Measurements from ENCODE around the gene ESCO1. TPM values are rescaled to one million over a fixed set of nuclear protein-coding genes. Genes with fewer than 3 reads are reported as not detected.

ESCO1 gene
- polyA plus RNA-seq, 1 donor, result 28.7 TPM

DNA sequence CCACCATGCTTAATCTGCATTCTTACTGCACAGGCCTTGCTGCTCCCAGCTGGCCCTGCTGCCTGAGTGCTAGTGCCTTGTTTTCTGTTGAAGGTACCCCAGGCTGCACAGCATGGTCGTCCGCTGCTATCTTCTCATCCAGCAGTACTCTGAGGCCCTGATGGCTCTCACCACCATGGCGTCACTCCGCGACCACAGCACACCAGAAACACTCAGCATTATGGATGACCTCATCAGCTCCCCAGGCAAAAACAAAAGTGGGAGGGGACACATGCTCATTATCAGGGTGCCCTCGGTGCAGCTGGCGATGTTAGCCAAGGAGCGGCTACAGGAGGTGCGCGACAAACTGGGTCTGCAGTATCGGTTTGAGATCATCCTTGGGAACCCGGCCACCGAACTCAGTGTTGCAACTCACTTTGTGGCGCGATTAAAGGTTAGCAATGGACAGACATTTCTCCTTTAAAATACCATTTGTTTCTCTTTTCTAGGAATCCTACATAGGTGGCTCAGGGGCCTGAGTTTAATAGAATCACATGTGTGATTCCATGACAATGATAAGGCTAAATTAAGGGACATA is 110.5 kb downstream of the ESCO1 start:
- no peak for DNase-seq

DNA sequence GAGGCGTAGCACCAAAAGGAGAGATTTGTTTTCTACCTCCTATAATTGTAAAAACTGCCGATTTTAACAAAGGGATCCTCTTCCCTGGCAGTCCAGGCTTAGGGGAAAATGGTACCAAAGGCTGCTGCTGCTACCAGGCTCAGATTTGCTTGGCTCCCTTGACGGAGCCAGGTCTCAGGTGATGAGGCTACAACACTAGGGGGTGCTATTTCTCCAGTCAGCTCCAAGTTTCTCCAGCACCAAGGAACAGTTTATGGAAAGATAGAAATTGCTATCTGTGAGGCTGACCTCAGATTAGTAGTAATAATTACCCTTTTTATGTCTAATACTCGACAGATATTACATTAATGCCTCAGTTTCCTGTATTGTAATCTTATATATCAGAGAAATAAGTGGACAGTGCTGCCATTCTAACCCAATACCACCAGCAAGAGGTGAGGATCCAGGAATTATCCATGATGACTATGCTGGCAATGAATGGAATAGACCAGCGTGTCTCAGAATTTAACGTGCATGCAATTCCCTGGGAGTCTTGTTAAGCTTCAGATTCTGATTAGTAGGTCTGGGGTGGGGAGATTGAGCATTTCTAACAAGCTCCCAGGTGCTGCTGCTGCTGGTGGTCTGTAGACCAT is 111.3 kb downstream of the ESCO1 start:
- DNase-seq, result peak; percentile 50

DNA sequence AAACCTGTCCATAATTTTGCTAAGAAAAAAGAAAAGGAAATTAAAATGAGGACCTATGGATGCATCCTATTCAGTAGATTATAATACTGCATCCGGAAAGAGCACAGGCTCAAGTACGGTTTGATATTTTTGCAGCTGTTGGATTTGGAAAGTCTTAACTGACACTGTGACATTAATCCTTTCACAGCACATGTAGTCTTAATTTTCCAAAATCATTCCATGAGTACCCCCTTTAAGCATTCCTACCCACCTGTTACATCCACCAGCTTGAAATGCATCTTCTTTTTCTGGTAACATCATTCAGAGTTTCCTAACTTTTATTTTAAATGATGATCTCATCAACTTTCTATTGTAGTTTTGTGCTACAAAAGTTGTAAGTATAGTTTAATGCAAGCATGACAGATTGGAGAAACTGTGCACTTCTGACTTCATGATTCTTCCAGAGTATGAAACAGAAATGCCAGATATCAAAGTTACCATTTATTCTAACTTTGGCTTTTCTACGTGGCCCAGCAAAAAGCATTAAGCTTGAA is 113.5 kb downstream of the ESCO1 start:
- DNase-seq, result no peak

DNA sequence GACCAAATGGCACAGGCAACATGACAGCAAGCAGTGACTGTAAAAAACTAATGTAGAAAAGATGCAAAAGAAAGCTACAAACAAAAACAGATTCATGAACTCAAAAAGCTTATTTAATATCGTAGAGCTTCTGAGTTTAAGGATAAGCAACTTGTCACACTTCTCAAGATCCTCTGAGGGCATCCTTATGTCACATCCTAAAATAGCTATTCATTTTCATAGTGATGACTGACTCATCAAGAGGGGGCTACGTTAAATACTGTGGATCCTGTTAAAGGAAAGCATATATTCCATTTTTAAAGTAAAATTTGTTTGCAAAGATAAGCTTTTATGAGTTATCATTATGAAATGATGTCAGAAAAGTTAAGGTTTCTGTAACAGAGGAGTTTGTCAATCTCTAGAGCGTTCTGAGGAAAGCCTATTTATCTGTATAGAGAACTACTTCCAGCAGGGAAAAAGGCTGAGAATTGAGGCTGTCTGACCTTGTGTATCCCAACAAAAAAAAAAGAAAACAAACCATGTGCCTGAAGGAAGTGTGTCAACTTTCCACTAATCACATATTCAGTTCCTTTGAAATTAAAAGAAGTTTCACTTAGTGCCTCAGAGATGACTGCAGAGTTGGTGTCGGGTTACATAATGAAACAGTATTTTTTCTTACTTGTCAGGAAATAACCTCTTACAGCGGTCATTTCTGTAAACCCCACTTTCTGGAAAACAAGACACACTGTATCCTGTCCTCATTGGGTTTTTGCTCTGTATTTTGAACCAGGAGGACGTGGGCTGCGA is 115.5 kb downstream of the ESCO1 start:
- DNase-seq, result no peak

DNA sequence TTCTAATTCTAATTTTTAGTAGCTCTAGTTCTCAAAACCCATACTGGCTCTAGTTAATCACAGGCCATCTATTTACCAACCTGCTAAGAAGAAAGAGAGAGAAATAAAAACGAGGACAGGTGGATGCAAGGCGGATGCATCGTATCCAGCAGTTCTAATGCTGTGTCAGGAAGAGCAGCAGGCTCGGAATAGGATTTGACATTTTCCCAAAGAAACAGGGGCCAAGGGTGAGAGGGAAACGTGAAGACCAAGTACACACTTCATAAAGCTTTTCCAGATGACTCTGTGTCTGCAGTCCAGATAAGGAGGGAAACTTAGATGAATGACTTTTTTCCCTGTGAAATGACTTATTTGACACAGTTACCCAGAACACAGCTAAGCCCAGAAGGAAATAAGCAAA is 117.5 kb downstream of the ESCO1 start:
- DNase-seq, result no peak

DNA sequence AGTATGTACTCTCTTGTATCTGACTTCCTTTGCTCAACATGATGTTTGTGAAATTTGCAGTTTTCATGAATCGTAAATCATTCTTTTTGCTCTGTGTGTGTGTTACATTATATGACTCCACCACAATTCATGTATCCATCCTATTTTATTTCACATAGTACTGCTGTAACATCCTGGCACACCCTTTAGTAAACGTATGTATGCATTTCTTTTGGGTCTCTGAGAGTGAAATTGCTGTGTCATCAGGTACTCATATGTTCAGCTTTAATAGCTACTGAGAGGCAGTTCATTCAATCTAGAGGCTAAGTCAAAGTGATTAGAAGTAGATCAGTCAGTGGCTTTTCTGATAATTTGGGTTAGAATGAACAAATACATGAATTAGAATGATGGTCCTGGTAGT is 118.8 kb downstream of the ESCO1 start:
- DNase-seq, result no peak

DNA sequence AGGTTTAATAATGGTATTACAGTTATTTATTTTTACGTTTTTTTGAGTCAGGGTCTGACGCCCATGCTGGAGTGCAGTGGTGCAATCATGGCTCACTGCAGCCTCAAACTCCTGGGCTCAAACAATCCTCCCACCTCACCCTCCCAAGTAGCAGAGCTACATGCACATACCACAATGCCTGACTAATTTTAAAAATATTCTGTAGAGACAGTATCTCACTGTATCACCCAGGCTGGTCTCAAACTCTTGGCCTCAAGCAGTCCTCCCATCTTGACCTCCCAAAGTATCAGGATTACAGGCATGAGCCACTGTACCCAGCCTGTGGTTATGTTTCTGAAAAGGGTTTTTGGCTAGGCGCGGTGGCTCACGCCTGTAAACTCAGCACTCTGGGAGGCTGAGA is 120.8 kb downstream of the ESCO1 start:
- no peak for DNase-seq

Other genes with a start within 250 kb of the ESCO1 start
- 159 TPM for gene SNRPD1, start 11.6 kb upstream of the ESCO1 start, polyA plus RNA-seq (ENCODE audit: insufficient read length)
- 30.8 TPM for gene ABHD3, start 104.1 kb upstream of the ESCO1 start, polyA plus RNA-seq (ENCODE audit: insufficient read length)
- 78.9 TPM for gene MIB1, start 140.1 kb upstream of the ESCO1 start, polyA plus RNA-seq (ENCODE audit: insufficient read length)